ENCODE measurements around the gene VAMP5. TPM values are rescaled to one million over a fixed set of nuclear protein-coding genes. Genes with fewer than 3 reads are reported as not detected.

The VAMP5 gene
- total RNA-seq, 1 experiment from 2014 or later, result 0.59 TPM

- H3K36me3 Mint-ChIP-seq (ENCODE audit: insufficient read depth in 1 of 3, low read depth in 3 of 3), result no peaks in the 10 kb centered on the region
- no peak overlapping the region for H3K9ac ChIP-seq (ENCODE audit: extremely low read depth, insufficient read length, low read length)
These were observed 18.0 kb upstream of the VAMP5 start for GRCh38 chr2:85566265-85566664.

More at GRCh38 chr2:85566265-85566664, 18.0 kb upstream of the VAMP5 start:
- TF ChIP-seq, protein P1, sequence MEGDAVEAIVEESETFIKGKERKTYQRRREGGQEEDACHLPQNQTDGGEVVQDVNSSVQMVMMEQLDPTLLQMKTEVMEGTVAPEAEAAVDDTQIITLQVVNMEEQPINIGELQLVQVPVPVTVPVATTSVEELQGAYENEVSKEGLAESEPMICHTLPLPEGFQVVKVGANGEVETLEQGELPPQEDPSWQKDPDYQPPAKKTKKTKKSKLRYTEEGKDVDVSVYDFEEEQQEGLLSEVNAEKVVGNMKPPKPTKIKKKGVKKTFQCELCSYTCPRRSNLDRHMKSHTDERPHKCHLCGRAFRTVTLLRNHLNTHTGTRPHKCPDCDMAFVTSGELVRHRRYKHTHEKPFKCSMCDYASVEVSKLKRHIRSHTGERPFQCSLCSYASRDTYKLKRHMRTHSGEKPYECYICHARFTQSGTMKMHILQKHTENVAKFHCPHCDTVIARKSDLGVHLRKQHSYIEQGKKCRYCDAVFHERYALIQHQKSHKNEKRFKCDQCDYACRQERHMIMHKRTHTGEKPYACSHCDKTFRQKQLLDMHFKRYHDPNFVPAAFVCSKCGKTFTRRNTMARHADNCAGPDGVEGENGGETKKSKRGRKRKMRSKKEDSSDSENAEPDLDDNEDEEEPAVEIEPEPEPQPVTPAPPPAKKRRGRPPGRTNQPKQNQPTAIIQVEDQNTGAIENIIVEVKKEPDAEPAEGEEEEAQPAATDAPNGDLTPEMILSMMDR (conservative IDR thresholded peaks at IDR 0.05), result no peak
- no peaks in the 10 kb centered on the region for H3K79me1 ChIP-seq (ENCODE audit: insufficient read depth, low read depth, low read length, poor library complexity, severe bottlenecking)
- Mint-ChIP-seq H3K9me3 (no peaks in the 10 kb centered on the region; a peak in 1 of 5 replicates), H3K27ac (no peak overlapping the region), H3K4me1 (peaks cover 0 to 3% of the 10 kb centered on the region in 2 experiments; a peak in 1 of 4 replicates), H3K27me3 (ENCODE audit: low read depth) (peaks cover 68% of the 10 kb centered on the region), H3K4me3 (no peak overlapping the region)
- no peak overlapping the region for H2BK12ac ChIP-seq (ENCODE audit: insufficient read length, low read depth, low read length)
- H2BK15ac ChIP-seq (ENCODE audit: low read depth, low read length), result no peak overlapping the region
- H3K4me1 ChIP-seq (ENCODE audit: insufficient read depth, low read length), result no peaks in the 10 kb centered on the region
- H3K27me3 ChIP-seq (ENCODE audit: insufficient read depth, low read length), result no peaks in the 10 kb centered on the region; the same call in 1 of the 2 replicates
- no peak overlapping the region for H4K8ac ChIP-seq (replicated peaks; ENCODE audit: insufficient read length, low read depth, low read length)
- no peak overlapping the region for H3K4ac ChIP-seq (ENCODE audit: low read depth, low read length)
- H3K79me2 ChIP-seq (ENCODE audit: insufficient read depth, low read length), result no peaks in the 10 kb centered on the region
- H3K27ac ChIP-seq (ENCODE audit: insufficient read length, low read depth, low read length), result no peak overlapping the region
- no CpG with 5 or more reads among the region's 4 CpGs for WGBS (ENCODE audit: extremely low coverage, insufficient read length, low lambda C conversion rate)
- no peaks in the 10 kb centered on the region for H4K20me1 ChIP-seq (ENCODE audit: control insufficient read depth, insufficient read depth, insufficient read length)
- no peak overlapping the region for H4K91ac ChIP-seq (ENCODE audit: insufficient read length, low read depth, low read length)
- no peak overlapping the region for H2AFZ ChIP-seq (ENCODE audit: low read length)
- no peak overlapping the region for H2BK120ac ChIP-seq (ENCODE audit: low read depth, low read length, poor library complexity, severe bottlenecking)
- H3T11ph ChIP-seq (ENCODE audit: low read length), result no peak overlapping the region
- H2BK20ac ChIP-seq (ENCODE audit: low read depth, low read length, poor library complexity, severe bottlenecking), result no peak overlapping the region
- no peak overlapping the region for H3K14ac ChIP-seq (ENCODE audit: insufficient read depth, low read length)
- H2BK5ac ChIP-seq (ENCODE audit: insufficient read length, low read length), result no peak overlapping the region
- no peak overlapping the region for H3K4me2 ChIP-seq (ENCODE audit: insufficient read depth, insufficient read length, low read length)
- no peak for DNase-seq
- no peak overlapping the region for H3K23ac ChIP-seq (ENCODE audit: insufficient read length, low read depth, low read length)
- H4K5ac ChIP-seq (ENCODE audit: insufficient read length, low read depth, low read length), result no peak overlapping the region
- H3K18ac ChIP-seq (ENCODE audit: insufficient read length, low read depth, low read length), result no peak overlapping the region
- H3K56ac ChIP-seq (ENCODE audit: insufficient read length, low read depth, low read length), result no peak overlapping the region
- H3K23me2 ChIP-seq (ENCODE audit: insufficient read length, low read depth, low read length, poor library complexity, severe bottlenecking), result no peaks in the 10 kb centered on the region
- no peak overlapping the region for H2AK5ac ChIP-seq (ENCODE audit: insufficient read length, low read length)
- H3K9me3 ChIP-seq (ENCODE audit: control insufficient read depth, low read depth, low read length), result no peaks in the 10 kb centered on the region

Data from H9 (cell line).